Measurements from ENCODE around the gene HCN2. TPM values are rescaled to one million over a fixed set of nuclear protein-coding genes. Genes with fewer than 3 reads are reported as not detected.

The HCN2 gene
- total and polyA plus RNA-seq, 9 of the 15 experiments (the other 6 are each of a cell fraction or from before 2014, with no cell fraction given), result 0.29 to 4.2 (median 0.82) TPM; not detected in 2

DNA sequence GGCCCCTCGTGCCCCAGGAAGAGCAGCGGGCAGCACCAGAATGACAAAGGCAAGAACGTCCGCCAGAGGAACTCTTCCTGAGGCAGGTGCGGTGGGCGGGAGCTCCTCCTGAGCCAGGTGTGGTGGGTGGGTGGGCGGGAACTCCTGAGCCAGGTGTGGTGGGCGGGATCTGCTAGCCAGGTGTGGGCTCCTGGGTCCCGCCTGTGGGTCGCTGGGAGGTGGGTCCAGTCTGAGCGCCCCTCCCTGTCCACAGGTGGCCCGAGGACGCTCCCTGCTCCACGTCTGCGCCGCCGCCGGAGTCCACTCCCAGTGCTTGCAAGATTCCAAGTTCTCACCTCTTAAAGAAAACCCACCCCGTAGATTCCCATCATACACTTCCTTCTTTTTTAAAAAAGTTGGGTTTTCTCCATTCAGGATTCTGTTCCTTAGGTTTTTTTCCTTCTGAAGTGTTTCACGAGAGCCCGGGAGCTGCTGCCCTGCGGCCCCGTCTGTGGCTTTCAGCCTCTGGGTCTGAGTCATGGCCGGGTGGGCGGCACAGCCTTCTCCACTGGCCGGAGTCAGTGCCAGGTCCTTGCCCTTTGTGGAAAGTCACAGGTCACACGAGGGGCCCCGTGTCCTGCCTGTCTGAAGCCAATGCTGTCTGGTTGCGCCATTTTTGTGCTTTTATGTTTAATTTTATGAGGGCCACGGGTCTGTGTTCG is 7.0 kb upstream of the HCN2 start:
- WGBS (ENCODE audit: insufficient coverage, low coverage, missing lambda C conversion rate), result 85% methylated on average over 16 of the region's 31 CpGs
- no peak for TF ChIP-seq MYNN (IDR thresholded peaks at IDR 0.05)
- no peak for TF ChIP-seq MYNN (CRISPR knock-in tag; IDR thresholded peaks at IDR 0.05)
- TF ChIP-seq EGR1 (conservative IDR thresholded peaks at IDR 0.05), result 0 out of 2 replicates have a peak, but pooled peaks have one; percentile 22
- no peak for TF ChIP-seq ZNF140 (CRISPR knock-in tag; IDR thresholded peaks at IDR 0.05)
- TF ChIP-seq, protein P1, sequence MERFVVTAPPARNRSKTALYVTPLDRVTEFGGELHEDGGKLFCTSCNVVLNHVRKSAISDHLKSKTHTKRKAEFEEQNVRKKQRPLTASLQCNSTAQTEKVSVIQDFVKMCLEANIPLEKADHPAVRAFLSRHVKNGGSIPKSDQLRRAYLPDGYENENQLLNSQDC (CRISPR knock-in tag; IDR thresholded peaks at IDR 0.05), result no peak
- TF ChIP-seq, protein P2, sequence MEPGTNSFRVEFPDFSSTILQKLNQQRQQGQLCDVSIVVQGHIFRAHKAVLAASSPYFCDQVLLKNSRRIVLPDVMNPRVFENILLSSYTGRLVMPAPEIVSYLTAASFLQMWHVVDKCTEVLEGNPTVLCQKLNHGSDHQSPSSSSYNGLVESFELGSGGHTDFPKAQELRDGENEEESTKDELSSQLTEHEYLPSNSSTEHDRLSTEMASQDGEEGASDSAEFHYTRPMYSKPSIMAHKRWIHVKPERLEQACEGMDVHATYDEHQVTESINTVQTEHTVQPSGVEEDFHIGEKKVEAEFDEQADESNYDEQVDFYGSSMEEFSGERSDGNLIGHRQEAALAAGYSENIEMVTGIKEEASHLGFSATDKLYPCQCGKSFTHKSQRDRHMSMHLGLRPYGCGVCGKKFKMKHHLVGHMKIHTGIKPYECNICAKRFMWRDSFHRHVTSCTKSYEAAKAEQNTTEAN (CRISPR knock-in tag; IDR thresholded peaks at IDR 0.05), result no peak
- TF ChIP-seq ZBTB8A (IDR thresholded peaks at IDR 0.05; ENCODE audit: partially characterized antibody), result no peak
- no peak for TF ChIP-seq THRAP3 (IDR thresholded peaks at IDR 0.05; ENCODE audit: borderline replicate concordance)
- no peak for TF ChIP-seq ZNF184 (CRISPR knock-in tag; IDR thresholded peaks at IDR 0.05)
- TF ChIP-seq, protein P3, sequence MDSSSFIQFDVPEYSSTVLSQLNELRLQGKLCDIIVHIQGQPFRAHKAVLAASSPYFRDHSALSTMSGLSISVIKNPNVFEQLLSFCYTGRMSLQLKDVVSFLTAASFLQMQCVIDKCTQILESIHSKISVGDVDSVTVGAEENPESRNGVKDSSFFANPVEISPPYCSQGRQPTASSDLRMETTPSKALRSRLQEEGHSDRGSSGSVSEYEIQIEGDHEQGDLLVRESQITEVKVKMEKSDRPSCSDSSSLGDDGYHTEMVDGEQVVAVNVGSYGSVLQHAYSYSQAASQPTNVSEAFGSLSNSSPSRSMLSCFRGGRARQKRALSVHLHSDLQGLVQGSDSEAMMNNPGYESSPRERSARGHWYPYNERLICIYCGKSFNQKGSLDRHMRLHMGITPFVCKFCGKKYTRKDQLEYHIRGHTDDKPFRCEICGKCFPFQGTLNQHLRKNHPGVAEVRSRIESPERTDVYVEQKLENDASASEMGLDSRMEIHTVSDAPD (CRISPR knock-in tag; IDR thresholded peaks at IDR 0.05), result no peak
- TF ChIP-seq HIVEP1 (CRISPR knock-in tag; IDR thresholded peaks at IDR 0.05), result no peak
- TF ChIP-seq, protein P4, sequence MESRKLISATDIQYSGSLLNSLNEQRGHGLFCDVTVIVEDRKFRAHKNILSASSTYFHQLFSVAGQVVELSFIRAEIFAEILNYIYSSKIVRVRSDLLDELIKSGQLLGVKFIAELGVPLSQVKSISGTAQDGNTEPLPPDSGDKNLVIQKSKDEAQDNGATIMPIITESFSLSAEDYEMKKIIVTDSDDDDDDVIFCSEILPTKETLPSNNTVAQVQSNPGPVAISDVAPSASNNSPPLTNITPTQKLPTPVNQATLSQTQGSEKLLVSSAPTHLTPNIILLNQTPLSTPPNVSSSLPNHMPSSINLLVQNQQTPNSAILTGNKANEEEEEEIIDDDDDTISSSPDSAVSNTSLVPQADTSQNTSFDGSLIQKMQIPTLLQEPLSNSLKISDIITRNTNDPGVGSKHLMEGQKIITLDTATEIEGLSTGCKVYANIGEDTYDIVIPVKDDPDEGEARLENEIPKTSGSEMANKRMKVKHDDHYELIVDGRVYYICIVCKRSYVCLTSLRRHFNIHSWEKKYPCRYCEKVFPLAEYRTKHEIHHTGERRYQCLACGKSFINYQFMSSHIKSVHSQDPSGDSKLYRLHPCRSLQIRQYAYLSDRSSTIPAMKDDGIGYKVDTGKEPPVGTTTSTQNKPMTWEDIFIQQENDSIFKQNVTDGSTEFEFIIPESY (CRISPR knock-in tag; IDR thresholded peaks at IDR 0.05), result 0 out of 2 replicates have a peak, but pooled peaks have one; percentile 14
- H3K4me2 ChIP-seq (ENCODE audit: insufficient read depth, low read length), result no peak overlapping the region
- peaks cover 43% of the 10 kb centered on the region for H4K20me1 ChIP-seq (replicated peaks; ENCODE audit: control insufficient read depth, insufficient read depth, low read length)
- no peak for ATAC-seq
- ChIA-PET CTCF (ENCODE audit: low intra/inter-chr PET ratio) (no interaction called here), POLR2A (interaction anchor here (0.6 to 1.2 kb wide), 3 partner anchors 26 to 254 kb away, joined by 3 to 7 read pairs (median 3); no protein-coding TSS in a partner anchor)
- peaks cover 0 to 87% of the 10 kb centered on the region in 2 experiments; a peak in 2 of 5 replicates for H3K4me1 ChIP-seq (replicated peaks in 1 of 2; ENCODE audit: control insufficient read depth in 2 of 2, insufficient read depth in 2 of 2, low read length in 2 of 2)
- peaks cover 29% of the 10 kb centered on the region for H3K79me2 ChIP-seq (ENCODE audit: control insufficient read depth, insufficient read depth, low read length)
- in situ Hi-C loops (cut with MboI) (no loop called here), intact Hi-C loops (cut with micrococcal nuclease) (loop anchor here (10.0 kb wide), 2 partner anchors 48 to 152 kb away; partner anchors contain the start of gene CDC34)
- H3K9me1 ChIP-seq (ENCODE audit: control insufficient read depth, insufficient read depth, low read length), result no peaks in the 10 kb centered on the region
- peak in 1 of 4 experiments; percentile 15 for DNase-seq (ENCODE audit: extremely low read depth in 1 of 4, low spot score in 3 of 4)
- H3K36me3 ChIP-seq (ENCODE audit: control insufficient read depth, insufficient read depth, low read length), result peaks cover 55% of the 10 kb centered on the region; the same call in 1 of the 3 replicates
- H2AFZ ChIP-seq (ENCODE audit: low read depth, low read length), result no peak overlapping the region
- H3K4me3 ChIP-seq, result no peak overlapping the region
- H3K9me3 ChIP-seq (replicated peaks; ENCODE audit: control insufficient read depth, insufficient read depth, low read depth, low read length), result no peaks in the 10 kb centered on the region
- H3K9ac ChIP-seq (ENCODE audit: insufficient read depth in 1 of 2, low read depth in 2 of 2, low read length in 2 of 2), result no peak overlapping the region
- BruUV-seq (replicated peaks), result TSS peak; percentile 94
- H3K27ac ChIP-seq (ENCODE audit: extremely low read depth, low read depth, low read length), result no peak overlapping the region
- no peaks in the 10 kb centered on the region for H3K27me3 ChIP-seq (ENCODE audit: control insufficient read depth in 2 of 2, insufficient read depth in 2 of 2, low read length in 2 of 2)
- no peak for FAIRE-seq
